GM20431 (cell line): ENCODE data around the gene TTC33.
"Not testable (repeated sequence)": the region's sequence is repeated elsewhere in the genome, so short reads cannot be mapped to it uniquely, and the experiment has no call there.

Experiments used
- in situ Hi-C: fragments of 300-500 bp; cut with MseI, MboI; formaldehyde crosslinking; loops from one replicate; pipeline ENCODE4 v1.15.0; 2020; ENCODE audit warnings: low sequenced_read_pairs; ENCODE audit not compliant: unreplicated experiment

TTC33 gene

DNA sequence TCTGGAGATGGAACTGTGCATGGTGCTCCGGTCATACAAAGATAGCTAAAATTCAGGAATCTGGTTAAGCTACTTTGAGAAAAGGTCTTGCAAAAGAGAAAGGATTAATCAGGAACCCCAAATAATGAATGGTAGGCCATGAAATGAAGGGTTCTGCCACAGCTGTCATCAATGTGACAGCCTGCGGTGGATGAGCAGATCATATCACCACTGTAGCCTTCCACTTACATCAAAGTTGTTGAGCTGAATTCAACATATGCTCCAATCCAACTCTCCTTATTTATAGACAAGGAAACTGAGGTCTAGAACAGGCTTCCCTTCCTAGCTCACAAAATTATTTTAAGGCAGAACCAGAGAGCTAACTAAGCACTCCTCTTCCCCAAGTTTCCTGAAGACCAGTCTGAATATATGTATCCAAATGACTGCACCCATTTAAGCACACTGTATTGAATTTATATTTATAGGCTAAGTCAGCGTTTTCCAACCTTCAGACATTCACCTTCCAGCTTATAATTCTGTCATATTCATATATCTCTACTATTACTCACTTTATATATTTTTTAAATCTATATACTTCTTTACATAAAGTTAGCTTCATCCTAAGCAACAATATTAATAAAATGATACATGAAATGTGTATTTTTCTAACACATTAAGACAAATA lies 90.0 kb downstream of the TTC33 start:
- in situ Hi-C loops, result no loop called here

GRCh38 chr5:40660751-40661150 lies 95.0 kb downstream of the TTC33 start:
- in situ Hi-C loops, result no loop called here

GRCh38 chr5:40656766-40657165 lies 99.0 kb downstream of the TTC33 start:
- in situ Hi-C loops, result no loop called here

DNA sequence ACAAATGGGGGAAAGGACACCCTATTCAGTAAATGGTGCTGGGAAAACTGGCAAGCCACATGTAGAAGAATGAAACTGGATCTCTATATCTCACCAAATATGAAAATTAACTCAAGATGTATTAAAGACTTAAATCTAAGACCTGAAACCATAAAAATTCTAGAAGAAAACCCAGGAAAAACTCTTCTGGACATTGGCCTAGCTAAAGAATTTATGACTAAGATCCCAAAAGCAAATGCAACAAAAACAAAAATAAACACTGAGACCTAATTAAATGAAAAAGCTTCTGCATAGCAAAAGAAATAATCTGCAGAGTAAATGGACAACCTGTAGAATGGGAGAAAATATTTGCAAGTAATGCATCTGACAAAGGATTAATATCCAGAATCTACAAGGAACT lies 99.7 kb downstream of the TTC33 start:
- in situ Hi-C loops, result not testable (repeated sequence)

DNA sequence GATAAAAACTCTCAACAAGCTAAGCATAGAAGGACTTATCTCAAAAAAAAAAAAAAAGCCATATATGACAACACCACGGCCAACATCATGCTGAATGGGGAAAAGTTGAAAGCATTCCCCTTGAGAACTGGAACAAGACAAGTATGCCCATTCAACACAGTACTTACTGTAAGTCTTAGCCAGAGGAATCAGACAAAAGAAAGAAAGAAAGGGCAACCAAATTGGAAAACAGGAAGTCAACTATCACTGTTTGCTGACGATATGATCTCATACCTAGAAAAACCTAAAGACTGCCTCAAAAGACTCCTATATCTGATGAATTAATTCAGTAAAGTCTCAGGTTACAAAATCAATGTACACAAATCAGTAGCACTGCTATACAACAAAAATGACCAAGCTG lies 100.6 kb downstream of the TTC33 start:
- in situ Hi-C loops, result no loop called here

DNA sequence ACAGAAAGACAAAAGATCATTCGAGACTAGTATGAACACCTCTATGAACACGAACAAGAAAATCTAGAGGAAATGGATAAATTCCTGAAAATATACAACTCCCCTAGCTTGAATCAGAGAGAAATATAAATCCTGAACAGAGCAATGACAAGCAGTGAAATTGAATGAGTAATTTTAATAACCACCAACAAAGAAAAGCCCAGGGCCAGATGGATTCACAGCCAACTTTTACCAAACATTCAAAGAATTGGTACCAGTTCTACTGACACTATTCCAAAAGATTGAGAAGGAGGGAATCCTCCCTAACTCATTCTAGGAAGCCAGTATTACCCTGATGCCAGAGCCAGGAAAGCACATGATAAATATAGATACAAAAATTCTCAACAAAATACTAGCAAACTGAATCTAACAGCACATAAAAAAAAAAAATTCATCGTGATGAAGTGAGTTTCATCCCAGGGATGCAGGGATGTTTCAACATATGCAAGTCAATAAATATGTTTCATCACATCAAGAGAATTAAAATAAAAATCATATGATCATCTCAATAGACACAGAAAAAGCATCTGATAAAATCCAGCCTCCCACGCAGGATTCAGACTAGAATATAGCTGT lies 101.3 kb downstream of the TTC33 start:
- in situ Hi-C loops, result no loop called here

DNA sequence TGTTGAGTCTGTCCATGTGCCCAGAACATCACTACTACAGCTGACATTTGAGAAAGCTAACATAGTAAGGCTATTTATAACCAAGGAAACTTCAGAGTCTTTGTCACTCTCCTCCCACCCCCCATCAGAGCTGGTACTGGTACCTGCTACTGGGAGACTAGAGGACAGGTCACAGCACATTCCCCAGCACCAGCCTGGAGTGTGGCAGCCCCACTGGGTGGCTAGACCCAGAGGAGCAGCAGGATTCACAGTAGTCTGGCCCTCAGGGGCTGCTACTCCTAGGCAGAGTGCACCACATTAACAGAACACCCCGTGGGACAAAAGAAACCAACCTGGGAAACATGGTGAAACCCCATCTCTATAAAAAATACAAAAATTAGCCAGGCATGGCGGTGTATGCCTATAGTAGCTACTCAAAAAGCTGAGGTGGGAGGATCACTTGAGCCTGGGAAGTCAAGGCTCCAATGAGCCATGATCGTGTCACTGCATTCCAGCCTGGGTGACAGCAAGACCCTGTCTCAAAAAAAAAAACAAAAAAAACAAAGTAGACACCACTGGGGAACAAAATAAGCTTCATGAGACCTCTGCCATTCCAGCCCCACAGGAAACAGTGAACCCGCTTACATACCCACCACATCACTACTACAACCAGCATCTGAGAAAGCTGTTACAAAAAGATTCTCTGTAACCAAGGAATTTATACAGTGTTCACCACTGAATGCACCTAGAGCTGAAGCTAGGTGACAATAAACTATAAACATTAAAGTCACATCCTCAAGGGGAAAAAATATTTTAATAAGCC lies 102.3 kb downstream of the TTC33 start:
- in situ Hi-C loops, result no loop called here

DNA sequence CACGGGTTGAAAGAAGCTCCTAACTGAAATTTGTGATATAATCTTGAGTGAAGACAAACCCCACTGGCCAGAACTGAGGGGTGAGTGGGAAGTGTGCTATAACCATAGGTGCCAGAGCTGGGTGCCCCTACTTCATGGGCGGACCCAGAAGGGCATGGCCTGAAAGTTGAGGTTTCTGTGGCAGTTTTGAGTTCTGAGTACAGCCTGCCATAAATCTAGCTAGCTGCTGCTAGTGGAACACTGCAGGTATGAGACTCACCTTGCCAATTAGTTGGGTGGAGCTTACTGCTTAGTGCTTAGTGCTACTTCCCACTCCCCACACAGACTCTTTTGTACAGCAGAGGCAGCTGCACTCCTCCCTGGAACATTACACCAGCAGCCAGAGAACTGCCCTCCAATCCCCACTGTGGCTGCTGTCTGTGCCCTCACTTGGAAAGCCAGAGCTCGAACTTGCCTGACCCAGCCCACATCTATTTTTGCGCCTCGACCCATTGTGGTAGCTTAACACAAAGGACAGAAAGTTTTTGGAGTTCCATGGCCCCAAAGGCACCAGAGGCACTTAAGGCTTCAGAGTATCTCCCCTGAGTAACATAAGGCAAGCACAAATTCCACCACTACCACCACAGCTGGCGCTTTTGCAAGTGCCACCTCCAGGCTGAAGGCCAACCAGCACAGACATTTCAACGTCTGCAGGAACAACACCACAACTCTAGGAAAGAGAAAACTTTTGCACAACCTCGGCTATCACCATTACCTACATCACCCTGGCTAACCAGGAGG lies 103.1 kb downstream of the TTC33 start:
- in situ Hi-C loops, result no loop called here

- in situ Hi-C loops, result no loop called here
These were observed 104.6 kb downstream of the TTC33 start for GRCh38 chr5:40651201-40651600.

GRCh38 chr5:40649463-40650030 lies 106.2 kb downstream of the TTC33 start:
- in situ Hi-C loops, result no loop called here

DNA sequence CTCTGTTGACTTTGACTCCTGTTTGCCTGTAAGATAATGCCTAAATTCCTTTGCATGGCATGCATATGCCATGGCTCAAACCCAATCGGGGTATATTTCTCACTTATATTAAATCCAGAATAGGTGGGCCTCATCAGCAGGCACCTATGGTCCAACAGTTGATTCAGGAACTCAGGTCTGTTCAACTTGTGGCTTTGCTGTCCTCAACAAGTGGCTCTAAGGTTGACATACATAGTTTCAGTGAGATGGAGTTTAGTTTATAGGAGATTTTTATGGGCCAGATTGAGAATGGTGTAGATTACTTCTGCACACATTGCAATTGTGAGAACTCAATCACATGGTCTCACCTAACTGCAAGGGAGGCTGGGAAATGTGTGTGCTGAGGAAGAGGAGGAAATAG lies 107.6 kb downstream of the TTC33 start:
- in situ Hi-C loops, result no loop called here

DNA sequence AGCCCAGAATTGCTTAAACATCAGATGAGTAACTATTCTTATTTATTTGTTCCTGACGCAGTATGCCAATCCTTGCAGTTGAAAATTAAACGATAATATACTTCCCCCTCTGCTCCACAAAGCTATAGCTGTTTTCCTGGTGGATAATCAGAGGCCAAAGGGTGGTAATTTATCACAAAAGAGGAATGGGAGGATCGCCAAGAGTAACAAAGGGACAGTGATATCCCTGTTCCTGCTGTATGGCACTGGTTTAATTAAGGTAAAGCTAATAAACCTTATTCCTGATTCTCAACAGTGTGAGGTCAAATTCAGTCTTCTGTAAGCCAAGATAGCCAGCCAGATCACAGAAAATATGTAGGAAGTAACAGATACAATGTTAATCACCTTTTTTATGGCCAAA lies 109.5 kb downstream of the TTC33 start:
- in situ Hi-C loops, result no loop called here

DNA sequence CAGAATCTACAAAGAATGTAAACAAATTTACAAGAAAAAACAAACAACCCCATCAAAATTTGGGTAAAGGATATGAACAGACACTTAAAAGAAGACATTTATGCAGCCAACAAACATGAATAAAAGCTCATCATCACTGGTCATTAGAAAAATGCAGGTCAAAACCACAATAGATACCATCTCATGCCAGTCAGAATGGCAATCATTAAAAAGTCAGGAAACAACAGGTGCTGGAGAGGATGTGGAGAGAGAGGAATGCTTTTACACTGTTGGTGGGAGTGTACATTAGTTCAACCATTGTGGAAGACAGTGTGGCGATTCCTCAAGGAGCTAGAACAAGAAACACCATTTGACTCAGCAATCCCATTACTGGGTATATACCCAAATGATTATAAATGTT lies 116.2 kb downstream of the TTC33 start:
- in situ Hi-C loops, result not testable (repeated sequence)

- in situ Hi-C loops, result no loop called here
These were observed 121.2 kb downstream of the TTC33 start for GRCh38 chr5:40634593-40634992.

GRCh38 chr5:40634154-40634553 lies 121.6 kb downstream of the TTC33 start:
- in situ Hi-C loops, result no loop called here

- in situ Hi-C loops, result no loop called here
These were observed 124.5 kb downstream of the TTC33 start for GRCh38 chr5:40631236-40631635.

- in situ Hi-C loops, result no loop called here
These were observed 125.6 kb downstream of the TTC33 start for GRCh38 chr5:40630126-40630525.

- in situ Hi-C loops, result no loop called here
These were observed 127.4 kb downstream of the TTC33 start for GRCh38 chr5:40628407-40628806.

DNA sequence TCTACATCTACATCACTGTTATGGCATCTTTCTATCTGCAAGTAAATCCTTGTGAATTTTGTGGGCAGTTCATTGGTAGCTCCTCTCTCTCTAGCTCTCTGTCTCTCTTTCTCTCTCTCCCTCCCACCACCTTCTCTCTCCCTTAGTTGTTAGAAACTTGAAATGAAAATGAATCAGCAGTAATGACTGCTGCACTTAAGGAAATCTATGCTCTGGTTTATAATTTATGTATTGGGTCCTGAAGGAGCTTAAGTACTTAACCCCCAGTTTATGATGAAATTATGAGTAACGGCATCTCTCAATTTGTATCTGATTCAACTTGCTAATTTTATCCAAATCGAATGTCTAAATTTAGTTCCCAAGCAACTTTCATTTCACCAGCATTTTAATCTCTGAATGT lies 128.1 kb downstream of the TTC33 start:
- in situ Hi-C loops, result no loop called here

DNA sequence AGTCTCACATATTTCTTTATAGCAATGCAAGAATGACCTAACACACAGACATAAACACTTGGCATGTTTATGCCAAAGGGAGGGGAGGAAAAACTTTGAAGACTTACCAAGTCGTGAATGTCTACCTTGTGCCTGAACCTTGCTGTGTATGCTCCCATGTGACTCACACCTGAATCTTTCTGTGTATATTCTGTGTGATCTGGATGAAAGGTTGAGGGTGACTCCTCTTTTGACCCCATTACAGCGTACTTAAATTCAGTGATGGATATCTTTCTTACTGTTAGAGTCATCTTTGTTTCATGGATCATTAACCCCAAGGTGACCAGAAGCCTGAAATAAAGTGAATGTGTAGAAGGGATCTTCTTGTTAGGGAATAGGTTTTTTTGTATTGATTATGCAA lies 129.0 kb downstream of the TTC33 start:
- in situ Hi-C loops, result no loop called here
